SK-N-SH treated with all-trans-retinoic acid at 6 μM for 48 hours (cell line): Measurements from ENCODE around the gene B3GALT6.
"Not testable (repeated sequence)": the region's sequence is repeated elsewhere in the genome, so short reads cannot be mapped to it uniquely, and the experiment has no call there.

Experiments
- ATAC-seq: fragments of 200-7000 bp; cut with Tn5 transposase; 3 replicates; pipeline ENCODE4 v1.9.1; 2020; ENCODE audit warnings: mild to moderate bottlenecking, moderate library complexity
- ARNTL ChIP-seq: fragments of 450-650 bp; formaldehyde crosslinking; IDR thresholded peaks from 2 replicates; pipeline ENCODE4 v1.5.0; 2020; ENCODE audit warnings: low read depth, mild to moderate bottlenecking, moderate library complexity, borderline replicate concordance
- BACH2 ChIP-seq: fragments of 250-450 bp; sonication (Bioruptor Pico); IDR thresholded peaks from 2 replicates; pipeline ENCODE4 v1.9.0; 2021; ENCODE audit warnings: mild to moderate bottlenecking, borderline replicate concordance
- CSDC2 ChIP-seq: fragments of 250-450 bp; sonication (Bioruptor Pico); IDR thresholded peaks from 2 replicates; pipeline ENCODE4 v1.5.0; 2020; ENCODE audit warnings: mild to moderate bottlenecking, moderate library complexity
- ESRRG ChIP-seq: fragments of 250-450 bp; sonication (Bioruptor Pico); IDR thresholded peaks from 2 replicates; pipeline ENCODE4 v1.6.1; 2021; ENCODE audit warnings: mild to moderate bottlenecking
- GLIS3 ChIP-seq: fragments of 250-450 bp; sonication (Bioruptor Pico); IDR thresholded peaks from 2 replicates; pipeline ENCODE4 v1.5.0; 2020; ENCODE audit warnings: mild to moderate bottlenecking, moderate library complexity
- ISL1 ChIP-seq: fragments of 250-450 bp; sonication (Bioruptor Pico); IDR thresholded peaks from 2 replicates; pipeline ENCODE4 v2.1.2; 2022; ENCODE audit warnings: mild to moderate bottlenecking, moderate library complexity
- OSR1 ChIP-seq: fragments of 250-450 bp; sonication (Bioruptor Pico); IDR thresholded peaks from 2 replicates; pipeline ENCODE4 v1.8.0; 2022; ENCODE audit warnings: moderate library complexity, mild to moderate bottlenecking, inconsistent platforms
- PPARA ChIP-seq: fragments of 250-450 bp; sonication (Bioruptor Pico); IDR thresholded peaks from 2 replicates; pipeline ENCODE4 v1.5.0; 2020; ENCODE audit warnings: mild to moderate bottlenecking, borderline replicate concordance
- SNAI2 ChIP-seq: fragments of 250-450 bp; sonication (Bioruptor Pico); IDR thresholded peaks from 2 replicates; pipeline ENCODE4 v1.5.0; 2020; ENCODE audit warnings: mild to moderate bottlenecking, moderate library complexity
- TCF4 ChIP-seq: fragments of 250-450 bp; sonication (Bioruptor Pico); IDR thresholded peaks from 2 replicates; pipeline ENCODE4 v1.8.0; 2021; ENCODE audit warnings: mild to moderate bottlenecking, moderate library complexity, borderline replicate concordance
- TOX ChIP-seq: fragments of 250-450 bp; sonication (Bioruptor Pico); IDR thresholded peaks from 2 replicates; pipeline ENCODE4 v1.8.0; 2021; ENCODE audit warnings: mild to moderate bottlenecking, moderate library complexity, borderline replicate concordance
- ZC3H10 ChIP-seq: fragments of 250-450 bp; sonication (Bioruptor Pico); IDR thresholded peaks from 2 replicates; pipeline ENCODE4 v1.5.1; 2021; ENCODE audit warnings: mild to moderate bottlenecking, moderate library complexity
- ZFP3 ChIP-seq: fragments of 250-450 bp; sonication (Bioruptor Pico); IDR thresholded peaks from 2 replicates; pipeline ENCODE4 v1.5.0; 2020; ENCODE audit warnings: mild to moderate bottlenecking, moderate library complexity
- ZFP30 ChIP-seq: fragments of 450-650 bp; formaldehyde crosslinking; IDR thresholded peaks from 2 replicates; pipeline ENCODE4 v1.5.0; 2022; ENCODE audit warnings: mild to moderate bottlenecking, moderate library complexity
- ZNF565 ChIP-seq: fragments of 450-650 bp; formaldehyde crosslinking; conservative IDR thresholded peaks from 2 replicates; pipeline ENCODE4 v1.5.0; 2020; ENCODE audit warnings: low read depth, mild to moderate bottlenecking, moderate library complexity
- ZNF70 ChIP-seq: fragments of 450-650 bp; formaldehyde crosslinking; IDR thresholded peaks from 2 replicates; pipeline ENCODE4 v1.5.0; 2020; ENCODE audit warnings: mild to moderate bottlenecking, moderate library complexity
- ZNF8 ChIP-seq: fragments of 450-650 bp; formaldehyde crosslinking; IDR thresholded peaks from 2 replicates; pipeline ENCODE4 v1.5.0; 2020; ENCODE audit warnings: mild to moderate bottlenecking, moderate library complexity
- TF ChIP-seq, protein P1 (sequence below): fragments of 250-450 bp; sonication (Bioruptor Pico); IDR thresholded peaks from 2 replicates; pipeline ENCODE4 v1.5.1; 2020; ENCODE audit warnings: low read depth, mild to moderate bottlenecking, moderate library complexity
- TF ChIP-seq, protein P2 (sequence below): fragments of 250-450 bp; sonication (Bioruptor Pico); IDR thresholded peaks from 2 replicates; pipeline ENCODE4 v1.8.0; 2020; ENCODE audit warnings: mild to moderate bottlenecking, moderate library complexity, borderline replicate concordance
- TF ChIP-seq, protein P3 (sequence below): fragments of 250-450 bp; sonication (Bioruptor Pico); IDR thresholded peaks from 2 replicates; pipeline ENCODE4 v1.5.1; 2021; ENCODE audit warnings: mild to moderate bottlenecking, moderate library complexity
- TF ChIP-seq, protein P4 (sequence below): fragments of 250-450 bp; sonication (Bioruptor Pico); IDR thresholded peaks from 2 replicates; pipeline ENCODE4 v1.5.0; 2020; ENCODE audit warnings: mild to moderate bottlenecking, moderate library complexity
- TF ChIP-seq, protein P5 (sequence below): fragments of 250-450 bp; sonication (Bioruptor Pico); IDR thresholded peaks from 2 replicates; pipeline ENCODE4 v1.8.0; 2021; ENCODE audit warnings: low read depth, mild to moderate bottlenecking, moderate library complexity, borderline replicate concordance

B3GALT6 gene

DNA sequence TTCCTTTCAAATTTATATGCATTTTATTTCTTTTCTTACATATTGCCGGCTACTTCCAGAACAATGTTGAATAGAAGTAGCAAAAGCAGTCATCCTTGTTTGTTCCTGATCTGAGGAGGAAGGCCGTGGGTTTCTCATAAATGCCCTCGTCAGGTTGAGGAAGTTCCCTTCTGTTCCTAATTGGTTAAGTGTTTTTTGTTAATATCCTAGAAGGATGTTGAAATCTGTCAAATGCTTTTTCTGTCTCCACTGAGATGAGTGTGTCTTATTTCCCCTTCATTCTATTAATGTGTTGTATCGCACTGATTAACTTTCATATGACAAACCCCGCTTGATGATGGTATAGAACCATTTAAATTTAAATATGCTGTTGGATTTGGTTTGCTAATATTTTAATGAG is 42.9 kb upstream of the B3GALT6 start (continued):
- TF ChIP-seq ISL1: no peak
- TF ChIP-seq TCF4 (CRISPR knock-in tag): no peak
- TF ChIP-seq ZNF565: no peak
- no peak for TF ChIP-seq ZC3H10 (CRISPR knock-in tag)
- TF ChIP-seq SNAI2 (CRISPR knock-in tag): no peak
- TF ChIP-seq ZNF8 (CRISPR knock-in tag): no peak
- TF ChIP-seq, protein P1, sequence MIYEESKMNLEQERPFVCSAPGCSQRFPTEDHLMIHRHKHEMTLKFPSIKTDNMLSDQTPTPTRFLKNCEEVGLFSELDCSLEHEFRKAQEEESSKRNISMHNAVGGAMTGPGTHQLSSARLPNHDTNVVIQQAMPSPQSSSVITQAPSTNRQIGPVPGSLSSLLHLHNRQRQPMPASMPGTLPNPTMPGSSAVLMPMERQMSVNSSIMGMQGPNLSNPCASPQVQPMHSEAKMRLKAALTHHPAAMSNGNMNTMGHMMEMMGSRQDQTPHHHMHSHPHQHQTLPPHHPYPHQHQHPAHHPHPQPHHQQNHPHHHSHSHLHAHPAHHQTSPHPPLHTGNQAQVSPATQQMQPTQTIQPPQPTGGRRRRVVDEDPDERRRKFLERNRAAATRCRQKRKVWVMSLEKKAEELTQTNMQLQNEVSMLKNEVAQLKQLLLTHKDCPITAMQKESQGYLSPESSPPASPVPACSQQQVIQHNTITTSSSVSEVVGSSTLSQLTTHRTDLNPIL: no peak
- no peak for TF ChIP-seq PPARA (CRISPR knock-in tag)
- TF ChIP-seq ESRRG (CRISPR knock-in tag): no peak

DNA sequence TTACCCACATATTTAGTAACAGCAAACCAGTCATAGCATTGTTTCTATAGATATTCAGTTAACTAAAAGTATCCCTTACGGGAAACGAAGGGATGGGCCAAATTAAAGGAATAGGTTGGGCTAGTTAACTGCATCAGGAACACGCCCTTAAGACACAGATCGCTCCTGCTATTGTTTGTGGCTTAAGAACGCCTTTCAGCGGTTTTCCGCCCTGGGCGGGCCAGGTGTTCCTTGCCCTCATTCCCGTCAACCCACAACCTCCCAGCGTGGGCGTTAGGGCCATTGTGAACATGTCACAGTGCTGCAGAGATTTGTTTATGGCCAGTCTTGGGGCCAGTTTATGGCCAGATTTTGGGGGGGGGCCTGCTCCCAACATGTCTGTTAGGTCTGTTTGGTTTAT is 40.3 kb upstream of the B3GALT6 start:
- TF ChIP-seq BACH2 (CRISPR knock-in tag) (no peak), ZC3H10 (CRISPR knock-in tag) (no peak), ZNF70 (no peak), OSR1 (CRISPR knock-in tag) (no peak), ZFP30 (CRISPR knock-in tag) (no peak), ZNF8 (CRISPR knock-in tag) (no peak), ESRRG (CRISPR knock-in tag) (no peak), ARNTL (no peak), CSDC2 (CRISPR knock-in tag) (no peak), TCF4 (CRISPR knock-in tag) (no peak), PPARA (CRISPR knock-in tag) (no peak), ISL1 (no peak), GLIS3 (CRISPR knock-in tag) (no peak), TOX (CRISPR knock-in tag) (no peak), ZFP3 (CRISPR knock-in tag) (no peak)
- TF ChIP-seq, protein P2, sequence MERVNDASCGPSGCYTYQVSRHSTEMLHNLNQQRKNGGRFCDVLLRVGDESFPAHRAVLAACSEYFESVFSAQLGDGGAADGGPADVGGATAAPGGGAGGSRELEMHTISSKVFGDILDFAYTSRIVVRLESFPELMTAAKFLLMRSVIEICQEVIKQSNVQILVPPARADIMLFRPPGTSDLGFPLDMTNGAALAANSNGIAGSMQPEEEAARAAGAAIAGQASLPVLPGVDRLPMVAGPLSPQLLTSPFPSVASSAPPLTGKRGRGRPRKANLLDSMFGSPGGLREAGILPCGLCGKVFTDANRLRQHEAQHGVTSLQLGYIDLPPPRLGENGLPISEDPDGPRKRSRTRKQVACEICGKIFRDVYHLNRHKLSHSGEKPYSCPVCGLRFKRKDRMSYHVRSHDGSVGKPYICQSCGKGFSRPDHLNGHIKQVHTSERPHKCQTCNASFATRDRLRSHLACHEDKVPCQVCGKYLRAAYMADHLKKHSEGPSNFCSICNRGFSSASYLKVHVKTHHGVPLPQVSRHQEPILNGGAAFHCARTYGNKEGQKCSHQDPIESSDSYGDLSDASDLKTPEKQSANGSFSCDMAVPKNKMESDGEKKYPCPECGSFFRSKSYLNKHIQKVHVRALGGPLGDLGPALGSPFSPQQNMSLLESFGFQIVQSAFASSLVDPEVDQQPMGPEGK (CRISPR knock-in tag): no peak
- TF ChIP-seq, protein P3, sequence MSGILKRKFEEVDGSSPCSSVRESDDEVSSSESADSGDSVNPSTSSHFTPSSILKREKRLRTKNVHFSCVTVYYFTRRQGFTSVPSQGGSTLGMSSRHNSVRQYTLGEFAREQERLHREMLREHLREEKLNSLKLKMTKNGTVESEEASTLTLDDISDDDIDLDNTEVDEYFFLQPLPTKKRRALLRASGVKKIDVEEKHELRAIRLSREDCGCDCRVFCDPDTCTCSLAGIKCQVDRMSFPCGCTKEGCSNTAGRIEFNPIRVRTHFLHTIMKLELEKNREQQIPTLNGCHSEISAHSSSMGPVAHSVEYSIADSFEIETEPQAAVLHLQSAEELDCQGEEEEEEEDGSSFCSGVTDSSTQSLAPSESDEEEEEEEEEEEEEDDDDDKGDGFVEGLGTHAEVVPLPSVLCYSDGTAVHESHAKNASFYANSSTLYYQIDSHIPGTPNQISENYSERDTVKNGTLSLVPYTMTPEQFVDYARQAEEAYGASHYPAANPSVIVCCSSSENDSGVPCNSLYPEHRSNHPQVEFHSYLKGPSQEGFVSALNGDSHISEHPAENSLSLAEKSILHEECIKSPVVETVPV: no peak
- TF ChIP-seq, protein P1: no peak
- TF ChIP-seq, protein P4, sequence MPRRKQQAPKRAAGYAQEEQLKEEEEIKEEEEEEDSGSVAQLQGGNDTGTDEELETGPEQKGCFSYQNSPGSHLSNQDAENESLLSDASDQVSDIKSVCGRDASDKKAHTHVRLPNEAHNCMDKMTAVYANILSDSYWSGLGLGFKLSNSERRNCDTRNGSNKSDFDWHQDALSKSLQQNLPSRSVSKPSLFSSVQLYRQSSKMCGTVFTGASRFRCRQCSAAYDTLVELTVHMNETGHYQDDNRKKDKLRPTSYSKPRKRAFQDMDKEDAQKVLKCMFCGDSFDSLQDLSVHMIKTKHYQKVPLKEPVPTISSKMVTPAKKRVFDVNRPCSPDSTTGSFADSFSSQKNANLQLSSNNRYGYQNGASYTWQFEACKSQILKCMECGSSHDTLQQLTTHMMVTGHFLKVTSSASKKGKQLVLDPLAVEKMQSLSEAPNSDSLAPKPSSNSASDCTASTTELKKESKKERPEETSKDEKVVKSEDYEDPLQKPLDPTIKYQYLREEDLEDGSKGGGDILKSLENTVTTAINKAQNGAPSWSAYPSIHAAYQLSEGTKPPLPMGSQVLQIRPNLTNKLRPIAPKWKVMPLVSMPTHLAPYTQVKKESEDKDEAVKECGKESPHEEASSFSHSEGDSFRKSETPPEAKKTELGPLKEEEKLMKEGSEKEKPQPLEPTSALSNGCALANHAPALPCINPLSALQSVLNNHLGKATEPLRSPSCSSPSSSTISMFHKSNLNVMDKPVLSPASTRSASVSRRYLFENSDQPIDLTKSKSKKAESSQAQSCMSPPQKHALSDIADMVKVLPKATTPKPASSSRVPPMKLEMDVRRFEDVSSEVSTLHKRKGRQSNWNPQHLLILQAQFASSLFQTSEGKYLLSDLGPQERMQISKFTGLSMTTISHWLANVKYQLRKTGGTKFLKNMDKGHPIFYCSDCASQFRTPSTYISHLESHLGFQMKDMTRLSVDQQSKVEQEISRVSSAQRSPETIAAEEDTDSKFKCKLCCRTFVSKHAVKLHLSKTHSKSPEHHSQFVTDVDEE: no peak
- ATAC-seq: no peak

DNA sequence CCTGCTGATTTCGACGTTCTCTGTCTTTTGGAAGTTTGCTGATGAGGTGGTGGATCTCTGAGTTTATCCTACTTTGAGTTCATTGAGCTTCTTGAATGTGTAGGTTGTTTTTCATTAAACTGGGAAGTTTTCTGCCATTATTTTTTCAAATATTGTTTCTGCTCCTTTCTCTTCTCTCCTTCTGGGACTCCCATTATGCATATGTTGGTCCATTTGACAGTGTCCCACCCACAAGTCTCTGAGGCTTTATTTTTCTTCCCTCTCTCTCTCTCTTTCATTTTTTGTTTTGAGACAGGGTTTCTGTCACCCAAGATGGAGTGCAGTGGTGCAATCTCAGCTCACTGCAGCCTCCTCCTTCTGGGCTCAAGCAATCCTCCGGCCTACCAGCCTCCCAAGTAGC is 37.3 kb upstream of the B3GALT6 start:
- TF ChIP-seq SNAI2 (CRISPR knock-in tag) (no peak), ESRRG (CRISPR knock-in tag) (no peak), OSR1 (CRISPR knock-in tag) (no peak), ZNF70 (no peak), CSDC2 (CRISPR knock-in tag) (no peak), TCF4 (CRISPR knock-in tag) (no peak), ZFP3 (CRISPR knock-in tag) (no peak)
- TF ChIP-seq, protein P3: no peak
- TF ChIP-seq, protein P5, sequence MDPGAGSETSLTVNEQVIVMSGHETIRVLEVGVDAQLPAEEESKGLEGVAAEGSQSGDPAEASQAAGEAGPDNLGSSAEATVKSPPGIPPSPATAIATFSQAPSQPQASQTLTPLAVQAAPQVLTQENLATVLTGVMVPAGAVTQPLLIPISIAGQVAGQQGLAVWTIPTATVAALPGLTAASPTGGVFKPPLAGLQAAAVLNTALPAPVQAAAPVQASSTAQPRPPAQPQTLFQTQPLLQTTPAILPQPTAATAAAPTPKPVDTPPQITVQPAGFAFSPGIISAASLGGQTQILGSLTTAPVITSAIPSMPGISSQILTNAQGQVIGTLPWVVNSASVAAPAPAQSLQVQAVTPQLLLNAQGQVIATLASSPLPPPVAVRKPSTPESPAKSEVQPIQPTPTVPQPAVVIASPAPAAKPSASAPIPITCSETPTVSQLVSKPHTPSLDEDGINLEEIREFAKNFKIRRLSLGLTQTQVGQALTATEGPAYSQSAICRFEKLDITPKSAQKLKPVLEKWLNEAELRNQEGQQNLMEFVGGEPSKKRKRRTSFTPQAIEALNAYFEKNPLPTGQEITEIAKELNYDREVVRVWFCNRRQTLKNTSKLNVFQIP (CRISPR knock-in tag): no peak
- TF ChIP-seq, protein P1: no peak
- no peak for ATAC-seq

DNA sequence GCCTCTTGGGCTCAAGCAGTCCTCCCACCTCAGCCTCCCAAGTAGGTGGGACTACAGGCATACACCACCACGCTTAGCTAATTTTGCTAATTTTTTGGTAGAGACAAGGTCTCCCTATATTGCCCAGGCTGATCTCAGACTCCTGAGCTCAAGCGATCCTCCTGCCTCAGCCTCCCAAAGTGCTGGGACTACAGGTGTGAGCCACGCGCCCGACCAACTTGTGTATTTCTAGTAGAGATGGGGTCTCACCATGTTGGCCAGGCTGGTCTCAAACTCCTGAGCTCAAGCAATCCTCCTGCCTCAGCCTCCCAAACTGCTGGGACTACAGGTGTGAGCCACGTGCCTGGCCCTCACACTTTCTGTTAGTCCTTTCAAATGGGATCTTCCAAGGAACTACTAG is 36.3 kb upstream of the B3GALT6 start:
- not testable (repeated sequence) for ATAC-seq
